OCI-LY7 (cell line): ENCODE measurements around the gene RNF8. TPM values are rescaled to one million over a fixed set of nuclear protein-coding genes. Genes with fewer than 3 reads are reported as not detected.

Experiments used
- BruUV-seq: library from RNA; stranded (reverse); fragments of 400-500 nt; replicated peaks from 2 replicates; lab custom pipeline; 2021; lab: Mats Ljungman, UMichigan
- CTCF ChIA-PET: fragments of 300-600 bp; sonication (Branson Sonifier 250); formaldehyde crosslinking; loops from one replicate; lab custom pipeline; 2022; ENCODE audit warnings: antibody characterized with exemption; ENCODE audit not compliant: unreplicated experiment; lab: Charles Lee
- POLR2A ChIA-PET: fragments of 300-600 bp; sonication (Branson Sonifier 250); formaldehyde crosslinking; loops from one replicate; lab custom pipeline; 2022; ENCODE audit warnings: antibody characterized with exemption; lab: Charles Lee
- DNase-seq: peaks from one replicate; pipeline ENCODE4 v3.0.0-alpha.2; 2015; ENCODE audit warnings: low spot score
- H2AFZ ChIP-seq: fragments of 200-600 bp; sonication (generic), shearing (Covaris generic); 2 replicates; pipeline ENCODE4 v1.6.1; 2014; ENCODE audit warnings: mild to moderate bottlenecking, antibody characterized with exemption, low read length, moderate library complexity
- H3K27ac ChIP-seq: fragments of 200-600 bp; sonication (generic); 2 replicates; pipeline ENCODE4 v1.5.1; 2014; ENCODE audit warnings: mixed run types, low read depth, mild to moderate bottlenecking, moderate library complexity, low read length, inconsistent platforms; ENCODE audit not compliant: poor library complexity, severe bottlenecking
- H3K36me3 ChIP-seq: fragments of 200-600 bp; sonication (generic); 2 replicates; pipeline ENCODE4 v1.6.1; 2014; ENCODE audit warnings: mild to moderate bottlenecking, antibody characterized with exemption, low read length, moderate library complexity, mixed read lengths; ENCODE audit not compliant: insufficient read depth
- H3K4me1 ChIP-seq: fragments of 200-600 bp; sonication (generic); 2 replicates; pipeline ENCODE4 v1.5.1; 2014; ENCODE audit warnings: mild to moderate bottlenecking, low read length; ENCODE audit not compliant: insufficient read depth, poor library complexity, severe bottlenecking
- H3K4me2 ChIP-seq: fragments of 200-600 bp; sonication (generic); 2 replicates; pipeline ENCODE4 v1.6.1; 2014; ENCODE audit warnings: mild to moderate bottlenecking, low read length
- H3K4me3 ChIP-seq: fragments of 200-600 bp; sonication (generic); 2 replicates; pipeline ENCODE4 v1.5.1; 2014; ENCODE audit warnings: mild to moderate bottlenecking, low read depth, low read length; ENCODE audit not compliant: poor library complexity, severe bottlenecking
- H3K79me2 ChIP-seq: fragments of 200-600 bp; sonication (generic); 2 replicates; pipeline ENCODE4 v1.6.1; 2016; ENCODE audit warnings: low read depth, mild to moderate bottlenecking, low read length, moderate library complexity, mixed read lengths; ENCODE audit not compliant: insufficient read depth
- H3K9me2 ChIP-seq: fragments of 200-600 bp; sonication (generic); 2 replicates; pipeline ENCODE4 v1.6.1; 2016; ENCODE audit warnings: mild to moderate bottlenecking, low read length, mixed read lengths; ENCODE audit not compliant: insufficient read depth
- H3K9me3 ChIP-seq: fragments of 200-600 bp; sonication (generic); 2 replicates; pipeline ENCODE4 v1.6.1; 2014; ENCODE audit warnings: mild to moderate bottlenecking, mixed run types, low read length, mixed read lengths
- H4K20me1 ChIP-seq: fragments of 200-600 bp; sonication (generic); 2 replicates; pipeline ENCODE4 v1.6.1; 2014; ENCODE audit warnings: mild to moderate bottlenecking, antibody characterized with exemption, low read length, moderate library complexity, mixed read lengths; ENCODE audit not compliant: insufficient read depth
- CTCF ChIP-seq: fragments of 200-600 bp; sonication (generic); conservative IDR thresholded peaks from 2 replicates; pipeline ENCODE4 v1.5.1; 2014; ENCODE audit warnings: mild to moderate bottlenecking, antibody characterized with exemption, low read length, moderate library complexity, mixed read lengths
- EZH2phosphoT487 ChIP-seq: fragments of 200-600 bp; sonication (generic); IDR thresholded peaks from 2 replicates; pipeline ENCODE4 v1.6.1; 2018; ENCODE audit warnings: low read depth, borderline replicate concordance, mild to moderate bottlenecking, mixed run types, antibody characterized with exemption, low read length, moderate library complexity, mixed read lengths
- intact Hi-C: fragments of 100-400 bp; cut with micrococcal nuclease; formaldehyde crosslinking; loops from one replicate; pipeline ENCODE4 v1.10.0; 2022; ENCODE audit not compliant: unreplicated experiment
- total RNA-seq, 2 experiments: library from RNA; depleted of rRNA in 1 of 2; stranded (reverse); fragments of >200 nt in 1 of 2; shearing (Covaris generic) in 1 of 2; gene quantifications; 2 replicates each; pipeline ENCODE4 v1.2.3, GENCODE V29; 2014 to 2022

The RNF8 gene
- total RNA-seq, 2 experiments from 2014 or later: 19.7 to 21.8 TPM

GRCh38 chr6:37310966-37311365, 42.8 kb upstream of the RNF8 start:
- no peaks in the 10 kb centered on the region for H3K4me1 ChIP-seq
- intact Hi-C loops: no loop called here
- no peak for DNase-seq
- H3K9me3 ChIP-seq: no peaks in the 10 kb centered on the region
- ChIA-PET POLR2A (interaction anchor here (0.7 to 0.8 kb wide), 2 partner anchors 11 to 30 kb away, joined by 3 to 4 read pairs; no protein-coding TSS in a partner anchor), CTCF (no interaction called here)
- BruUV-seq: no TSS peak
- no peaks in the 10 kb centered on the region for H3K9me2 ChIP-seq
- H3K4me2 ChIP-seq: no peak overlapping the region
- H3K4me3 ChIP-seq: no peak overlapping the region
- no peak for TF ChIP-seq EZH2phosphoT487
- no peak for TF ChIP-seq CTCF
- no peaks in the 10 kb centered on the region for H3K79me2 ChIP-seq
- H3K27ac ChIP-seq: no peak overlapping the region
- peaks cover 4% of the 10 kb centered on the region; the same call in 1 of the 2 replicates for H3K36me3 ChIP-seq
- H2AFZ ChIP-seq: no peak overlapping the region
- no peaks in the 10 kb centered on the region for H4K20me1 ChIP-seq

GRCh38 chr6:37311741-37312473, 41.9 kb upstream of the RNF8 start:
- BruUV-seq: no TSS peak

More at GRCh38 chr6:37311741-37312473, 41.9 kb upstream of the RNF8 start:
- Histone ChIP-seq H3K4me1 (no peaks in the 10 kb centered on the region), H3K79me2 (no peaks in the 10 kb centered on the region), H3K4me2 (no peak overlapping the region), H3K36me3 (peaks cover 10% of the 10 kb centered on the region; the same call in 1 of the 2 replicates), H3K27ac (no peak overlapping the region), H3K9me2 (no peaks in the 10 kb centered on the region), H3K9me3 (no peaks in the 10 kb centered on the region), H3K4me3 (no peak overlapping the region), H2AFZ (no peak overlapping the region), H4K20me1 (no peaks in the 10 kb centered on the region)
- ChIA-PET CTCF (no interaction called here), POLR2A (no interaction called here)
- no peak for DNase-seq
- intact Hi-C loops: no loop called here
- TF ChIP-seq EZH2phosphoT487 (no peak), CTCF (no peak)
